H1 (cell line): ENCODE measurements around the gene KCNJ2. TPM values are rescaled to one million over a fixed set of nuclear protein-coding genes. Genes with fewer than 3 reads are reported as not detected.

Experiments
- CTCF ChIA-PET: fragments of 300-600 bp; sonication (Branson Sonifier 250); formaldehyde crosslinking; loops from one replicate; lab custom pipeline; 2021; ENCODE audit not compliant: partially characterized antibody; lab: Charles Lee
- POLR2A ChIA-PET: fragments of 300-600 bp; sonication (Branson Sonifier 250); formaldehyde crosslinking; loops from one replicate; lab custom pipeline; 2021; ENCODE audit warnings: inconsistent platforms; ENCODE audit not compliant: partially characterized antibody; lab: Charles Lee
- DNase-seq, 2 experiments: peaks; one replicate each; pipeline versions ENCODE4 v3.0.0 to v3.0.0-alpha.2; 2010 to 2022; ENCODE audit warnings: low spot score in 2 of 2, low read depth in 1 of 2, mixed read lengths in 1 of 2
- FAIRE-seq: peaks from 2 replicates; lab custom pipeline; 2011; peaks lifted over from hg19 to GRCh38; lab: Jason Lieb, UNC
- H2AFZ ChIP-seq: 2 replicates; pipeline ENCODE4 v1.8.1; 2012; ENCODE audit warnings: low read length, inconsistent platforms
- H2AK5ac ChIP-seq: 2 replicates; pipeline ENCODE4 v1.6.1; 2013; ENCODE audit warnings: low read depth, low read length
- H2BK120ac ChIP-seq: replicated peaks from 2 replicates; pipeline ENCODE3; 2013; ENCODE audit warnings: low read depth, low read length, inconsistent platforms
- H2BK12ac ChIP-seq: 2 replicates; pipeline ENCODE4 v1.6.1; 2013; ENCODE audit warnings: low read depth, low read length
- H2BK15ac ChIP-seq: 2 replicates; pipeline ENCODE4 v1.6.1; 2013; ENCODE audit warnings: low read length
- H2BK20ac ChIP-seq: 2 replicates; pipeline ENCODE4 v1.6.1; 2013; ENCODE audit warnings: low read length
- H2BK5ac ChIP-seq: 2 replicates; pipeline ENCODE4 v1.6.1; 2013; ENCODE audit warnings: low read depth, low read length
- H3K14ac ChIP-seq: 2 replicates; pipeline ENCODE4 v1.6.1; 2013; ENCODE audit warnings: inconsistent platforms; ENCODE audit not compliant: insufficient read length
- H3K18ac ChIP-seq: 2 replicates; pipeline ENCODE4 v1.6.1; 2013; ENCODE audit warnings: low read length; ENCODE audit errors: extremely low read depth
- H3K23ac ChIP-seq: 2 replicates; pipeline ENCODE4 v1.6.1; 2013; ENCODE audit warnings: inconsistent platforms; ENCODE audit not compliant: insufficient read length
- H3K23me2 ChIP-seq: 2 replicates; pipeline ENCODE4 v1.6.1; 2013; ENCODE audit warnings: low read depth, low read length
- H3K27ac ChIP-seq: 2 replicates; pipeline ENCODE4 v1.6.1; 2011; ENCODE audit warnings: low read depth, low read length, inconsistent platforms
- H3K27me3 ChIP-seq, 4 experiments: replicated peaks in 1 of 4; 1 replicate in 1 of 4; 2 replicates in 3 of 4; pipeline versions ENCODE4 v1.6.1 to v1.8.1; 2011 to 2013; ENCODE audit warnings: low read length in 3 of 4, mild to moderate bottlenecking in 3 of 4, inconsistent platforms in 2 of 4, mixed read lengths in 2 of 4, moderate library complexity in 1 of 4; ENCODE audit not compliant: control insufficient read depth in 3 of 4, insufficient read depth in 3 of 4; ENCODE audit errors: extremely low read depth in 1 of 4
- H3K36me3 ChIP-seq, 4 experiments: 2 replicates each; pipeline versions ENCODE4 v1.6.1 to v1.8.1; 2011 to 2013; ENCODE audit warnings: mild to moderate bottlenecking in 4 of 4, low read length in 3 of 4, moderate library complexity in 2 of 4, control low read depth in 1 of 4, inconsistent platforms in 1 of 4; ENCODE audit not compliant: insufficient read depth in 4 of 4, control insufficient read depth in 2 of 4
- H3K4ac ChIP-seq: replicated peaks from 2 replicates; pipeline ENCODE3; 2013; ENCODE audit warnings: low read length, low read depth, mixed read lengths, inconsistent platforms; ENCODE audit not compliant: insufficient read length
- H3K4me1 ChIP-seq, 4 experiments: replicated peaks in 1 of 4; 1 replicate in 1 of 4; 2 replicates in 3 of 4; pipeline versions ENCODE4 v1.6.1 to v1.8.1; 2011 to 2013; ENCODE audit warnings: low read length in 3 of 4, inconsistent platforms in 2 of 4, mixed read lengths in 1 of 4; ENCODE audit not compliant: insufficient read depth in 4 of 4, control insufficient read depth in 3 of 4
- H3K4me2 ChIP-seq, 2 experiments: 2 replicates each; pipeline versions ENCODE4 v1.6.1 to v1.8.1; 2011 to 2013; ENCODE audit warnings: low read depth in 2 of 2, low read length in 2 of 2, control low read depth in 1 of 2, inconsistent platforms in 1 of 2, mild to moderate bottlenecking in 1 of 2; ENCODE audit not compliant: insufficient read depth in 1 of 2
- H3K4me3 ChIP-seq, 4 experiments: fragments of 200-600, 300-600 bp in 1 of 4; sonication (generic), shearing (Covaris generic), sonication (Bioruptor Twin) in 1 of 4; 2 replicates each; pipeline versions ENCODE4 v1.5.1 to v1.8.1; 2011 to 2016; ENCODE audit warnings: low read length in 4 of 4, low read depth in 3 of 4, control low read depth in 2 of 4, inconsistent platforms in 2 of 4, mild to moderate bottlenecking in 2 of 4, mixed read lengths in 1 of 4, moderate library complexity in 1 of 4; ENCODE audit not compliant: insufficient read depth in 2 of 4; ENCODE audit errors: extremely low read depth in 1 of 4
- H3K56ac ChIP-seq: replicated peaks from 2 replicates; pipeline ENCODE3; 2013; ENCODE audit warnings: low read depth, mild to moderate bottlenecking, mixed read lengths, low read length, inconsistent platforms; ENCODE audit not compliant: insufficient read length
- H3K79me1 ChIP-seq: 2 replicates; pipeline ENCODE4 v1.6.1; 2013; ENCODE audit warnings: low read depth, low read length, control low read depth
- H3K79me2 ChIP-seq, 2 experiments: 2 replicates each; pipeline versions ENCODE4 v1.6.1 to v1.8.1; 2012 to 2013; ENCODE audit warnings: low read length in 2 of 2, mild to moderate bottlenecking in 2 of 2, inconsistent platforms in 1 of 2; ENCODE audit not compliant: insufficient read depth in 2 of 2, control insufficient read depth in 1 of 2
- H3K9ac ChIP-seq, 4 experiments: replicated peaks in 1 of 4; 1 replicate in 1 of 4; 2 replicates in 3 of 4; pipeline versions ENCODE4 v1.6.1 to v1.8.1; 2011 to 2013; ENCODE audit warnings: low read depth in 3 of 4, low read length in 3 of 4, control low read depth in 2 of 4, mild to moderate bottlenecking in 2 of 4, moderate library complexity in 2 of 4, inconsistent platforms in 1 of 4; ENCODE audit errors: extremely low read depth in 1 of 4
- H3K9me3 ChIP-seq, 2 experiments: 2 replicates each; pipeline versions ENCODE4 v1.6.1 to v1.8.1; 2012 to 2013; ENCODE audit warnings: mild to moderate bottlenecking in 2 of 2, moderate library complexity in 2 of 2, control low read depth in 1 of 2, inconsistent platforms in 1 of 2, low read depth in 1 of 2, low read length in 1 of 2, mixed read lengths in 1 of 2; ENCODE audit not compliant: insufficient read depth in 2 of 2
- H4K20me1 ChIP-seq, 2 experiments: replicated peaks in 1 of 2; 2 replicates each; pipeline versions ENCODE3 to v1.8.1; 2011 to 2013; ENCODE audit warnings: inconsistent platforms in 2 of 2, low read length in 2 of 2, mild to moderate bottlenecking in 1 of 2; ENCODE audit not compliant: insufficient read depth in 2 of 2, control insufficient read depth in 1 of 2
- H4K5ac ChIP-seq: 2 replicates; pipeline ENCODE4 v1.6.1; 2013; ENCODE audit warnings: low read length, low read depth, mixed read lengths, inconsistent platforms; ENCODE audit not compliant: insufficient read length
- H4K8ac ChIP-seq: 2 replicates; pipeline ENCODE4 v1.8.0; 2013; ENCODE audit warnings: mild to moderate bottlenecking, moderate library complexity, low read length, inconsistent platforms; ENCODE audit not compliant: insufficient read depth; ENCODE audit errors: extremely low read depth
- H4K91ac ChIP-seq: replicated peaks from 2 replicates; pipeline ENCODE3; 2013; ENCODE audit warnings: low read length, mixed read lengths, inconsistent platforms; ENCODE audit not compliant: insufficient read length
- CEBPB ChIP-seq: IDR thresholded peaks from 2 replicates; pipeline ENCODE4 v1.6.1; 2012; ENCODE audit warnings: low read depth, low read length
- EZH2 ChIP-seq: fragments of 200-600 bp; sonication (generic); IDR thresholded peaks from 2 replicates; pipeline ENCODE4 v1.7.1; 2012; ENCODE audit warnings: low read depth, mild to moderate bottlenecking, moderate library complexity, low read length, inconsistent platforms; ENCODE audit not compliant: severe bottlenecking
- GABPA ChIP-seq: IDR thresholded peaks from 2 replicates; pipeline ENCODE4 v1.6.1; 2011; ENCODE audit warnings: mild to moderate bottlenecking, low read length, moderate library complexity, borderline replicate concordance; ENCODE audit not compliant: insufficient read depth
- SRF ChIP-seq: IDR thresholded peaks from 2 replicates; pipeline ENCODE4 v1.6.1; 2011; ENCODE audit warnings: mild to moderate bottlenecking, low read depth, low read length, moderate library complexity
- SUZ12 ChIP-seq: fragments of 200-600 bp; sonication (generic); IDR thresholded peaks from 2 replicates; pipeline ENCODE4 v1.6.1; 2012; ENCODE audit warnings: mild to moderate bottlenecking, inconsistent platforms, low read length, moderate library complexity, mixed read lengths
- TBP ChIP-seq: IDR thresholded peaks from 2 replicates; pipeline ENCODE4 v1.6.1; 2011; ENCODE audit warnings: low read depth, low read length, improper control_type of control experiment
- WGBS, 2 experiments: shearing (Covaris generic) in 1 of 2; methylation state at CpG; one replicate each; pipeline versions ENCODE4 v1.1.6 to v1.1.7; 2013 to 2015; ENCODE audit warnings: low lambda C conversion rate in 2 of 2, mixed read lengths in 2 of 2, inconsistent platforms in 1 of 2, low coverage in 1 of 2, missing lambda C conversion rate in 1 of 2; ENCODE audit not compliant: insufficient replicate concordance in 2 of 2, insufficient coverage in 1 of 2, insufficient read length in 1 of 2; ENCODE audit errors: extremely low coverage in 1 of 2, missing lambda C conversion rate in 1 of 2; 5-methylcytosine and 5-hydroxymethylcytosine counted together
- polyA plus RNA-seq, 7 experiments: library from polyadenylated mRNA; depleted of rRNA in 3 of 7; stranded (reverse) in 5 of 7; unstranded in 2 of 7; fragments of >200 nt in 5 of 7; fragments of 200-250 nt in 2 of 7; gene quantifications; 1 replicate in 5 of 7; 2 replicates in 1 of 7; 4 replicates in 1 of 7; pipeline versions ENCODE4 v1.2.1 to v1.2.3, GENCODE V29; 2011 to 2013; ENCODE audit warnings: missing spikeins in 2 of 7, mixed read lengths in 2 of 7
- total RNA-seq: library from RNA; stranded (reverse); fragmentation: NEBNext Ultra II Directional; extraction: Animal tissue kit (Norgen Biotek cat#: 25700); gene quantifications from 2 replicates; pipeline ENCODE4 v1.2.1, GENCODE V29; 2021
- TF ChIP-seq, protein P1 (sequence below): IDR thresholded peaks from 2 replicates; pipeline ENCODE4 v1.6.1; 2012; ENCODE audit warnings: low read length, inconsistent platforms

KCNJ2 gene
- total and polyA plus RNA-seq, 2 of the 8 experiments (the other 6 are each of a cell fraction or from before 2014, with no cell fraction given): 0.23 to 0.76 TPM

GRCh38 chr17:70169709-70170597 is 621 bp downstream of the KCNJ2 start:
- Histone ChIP-seq H3K14ac (no peak overlapping the region), H4K20me1 (no peaks in the 10 kb centered on the region), H2BK12ac (no peak overlapping the region), H3K4ac (no peak overlapping the region), H3K23me2 (peaks cover 15% of the 10 kb centered on the region), H3K36me3 (no peaks in the 10 kb centered on the region), H3K4me2 (peak overlapping the region; percentile 96 to 98), H3K27ac (no peak overlapping the region), H4K91ac (no peak overlapping the region), H4K5ac (no peak overlapping the region), H2AK5ac (no peak overlapping the region), H2AFZ (peak overlapping the region; percentile 24; the same call in 1 of the 2 replicates), H3K9me3 (no peaks in the 10 kb centered on the region), H3K4me1 (no peaks in the 10 kb centered on the region; a peak in 2 of 7 replicates), H3K27me3 (peaks cover 0 to 29% (median 13%) of the 10 kb centered on the region in 4 experiments; a peak in 5 of 7 replicates), H3K79me1 (no peaks in the 10 kb centered on the region), H2BK15ac (no peak overlapping the region), H3K56ac (no peak overlapping the region), H2BK5ac (no peak overlapping the region), H3K23ac (no peak overlapping the region), H2BK120ac (no peak overlapping the region), H3K4me3 (peak overlapping the region; percentile 78 to 84 (median 84)), H3K18ac (no peak overlapping the region), H2BK20ac (no peak overlapping the region), H3K9ac (peak overlapping the region in 2 of 4 experiments; percentile 4 to 65; a peak in 2 of 7 replicates), H4K8ac (peak overlapping the region; percentile 59; the same call in 1 of the 2 replicates), H3K79me2 (no peaks in the 10 kb centered on the region)
- ChIA-PET CTCF (interaction anchor here (1.1 kb wide), 1 partner anchor 599 kb away, joined by 3 read pairs; no protein-coding TSS in a partner anchor), POLR2A (no interaction called here)
- WGBS, 2 experiments: 12% methylated on average over 24 of the region's 24 CpGs; no CpG with 5 or more reads in 1 of the 2 experiments
- no peak for FAIRE-seq
- no peak for DNase-seq
- TF ChIP-seq GABPA (no peak), CEBPB (peak; percentile 79; the same call in 1 of the 2 replicates), TBP (no peak), EZH2 (peak; percentile 15), SUZ12 (peak; percentile 20; the same call in 1 of the 2 replicates), SRF (no peak)
- TF ChIP-seq, protein P1, sequence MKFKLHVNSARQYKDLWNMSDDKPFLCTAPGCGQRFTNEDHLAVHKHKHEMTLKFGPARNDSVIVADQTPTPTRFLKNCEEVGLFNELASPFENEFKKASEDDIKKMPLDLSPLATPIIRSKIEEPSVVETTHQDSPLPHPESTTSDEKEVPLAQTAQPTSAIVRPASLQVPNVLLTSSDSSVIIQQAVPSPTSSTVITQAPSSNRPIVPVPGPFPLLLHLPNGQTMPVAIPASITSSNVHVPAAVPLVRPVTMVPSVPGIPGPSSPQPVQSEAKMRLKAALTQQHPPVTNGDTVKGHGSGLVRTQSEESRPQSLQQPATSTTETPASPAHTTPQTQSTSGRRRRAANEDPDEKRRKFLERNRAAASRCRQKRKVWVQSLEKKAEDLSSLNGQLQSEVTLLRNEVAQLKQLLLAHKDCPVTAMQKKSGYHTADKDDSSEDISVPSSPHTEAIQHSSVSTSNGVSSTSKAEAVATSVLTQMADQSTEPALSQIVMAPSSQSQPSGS: no peak
